Astrocyte (in vitro differentiated cells and primary cell): ENCODE results near the gene ELMO3.

Source experiments
- CTCF ChIP-seq: IDR thresholded peaks from 2 replicates; pipeline ENCODE4 v1.5.1; 2011; ENCODE audit warnings: low read depth, mild to moderate bottlenecking, inconsistent platforms, low read length, moderate library complexity; ENCODE audit not compliant: insufficient read depth
- EZH2 ChIP-seq: IDR thresholded peaks from 2 replicates; pipeline ENCODE4 v1.6.1; 2012; ENCODE audit warnings: mild to moderate bottlenecking, low read length, inconsistent platforms; ENCODE audit not compliant: insufficient read depth

GRCh38 chr16:67206129-67206837, 7.4 kb downstream of the ELMO3 start:
- TF ChIP-seq CTCF, result no peak
- TF ChIP-seq EZH2, result no peak
